ENCODE results near the gene NPB.

- TF ChIP-seq, protein P1, sequence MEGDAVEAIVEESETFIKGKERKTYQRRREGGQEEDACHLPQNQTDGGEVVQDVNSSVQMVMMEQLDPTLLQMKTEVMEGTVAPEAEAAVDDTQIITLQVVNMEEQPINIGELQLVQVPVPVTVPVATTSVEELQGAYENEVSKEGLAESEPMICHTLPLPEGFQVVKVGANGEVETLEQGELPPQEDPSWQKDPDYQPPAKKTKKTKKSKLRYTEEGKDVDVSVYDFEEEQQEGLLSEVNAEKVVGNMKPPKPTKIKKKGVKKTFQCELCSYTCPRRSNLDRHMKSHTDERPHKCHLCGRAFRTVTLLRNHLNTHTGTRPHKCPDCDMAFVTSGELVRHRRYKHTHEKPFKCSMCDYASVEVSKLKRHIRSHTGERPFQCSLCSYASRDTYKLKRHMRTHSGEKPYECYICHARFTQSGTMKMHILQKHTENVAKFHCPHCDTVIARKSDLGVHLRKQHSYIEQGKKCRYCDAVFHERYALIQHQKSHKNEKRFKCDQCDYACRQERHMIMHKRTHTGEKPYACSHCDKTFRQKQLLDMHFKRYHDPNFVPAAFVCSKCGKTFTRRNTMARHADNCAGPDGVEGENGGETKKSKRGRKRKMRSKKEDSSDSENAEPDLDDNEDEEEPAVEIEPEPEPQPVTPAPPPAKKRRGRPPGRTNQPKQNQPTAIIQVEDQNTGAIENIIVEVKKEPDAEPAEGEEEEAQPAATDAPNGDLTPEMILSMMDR (IDR thresholded peaks at IDR 0.05; ENCODE audit: low read length): no peak
- TF ChIP-seq EZH2 (optimal IDR thresholded peaks at IDR 0.05; ENCODE audit: low read depth, low read length): no peak
These were observed 38.8 kb downstream of the NPB start for GRCh38 chr17:81940538-81941483.
